ENCODE measurements around the gene MFGE8.

DNA sequence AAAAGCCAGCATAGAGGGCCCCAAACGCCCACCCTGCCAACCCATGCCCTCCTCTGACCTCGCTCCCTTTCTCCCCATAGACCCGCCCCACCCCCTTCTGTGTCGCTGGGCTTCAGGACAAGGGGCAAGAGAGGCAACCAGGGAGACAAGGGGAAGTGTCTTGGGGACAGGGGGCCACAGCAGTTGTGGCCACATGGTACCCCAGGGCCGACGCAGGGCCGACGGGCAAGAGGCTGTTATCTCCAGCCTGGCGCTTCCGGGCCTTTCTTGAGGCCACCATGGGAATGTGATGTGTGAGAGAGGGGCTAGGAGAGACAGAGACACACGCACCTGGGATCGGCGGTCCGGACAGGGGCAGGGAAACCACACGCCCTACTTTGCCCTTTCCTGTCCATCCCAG, 14.4 kb downstream of the MFGE8 start:
- TF ChIP-seq POLR2AphosphoS5 (IDR thresholded peaks at IDR 0.05; ENCODE audit: low read depth, low read length) = no peak
- TF ChIP-seq FOXP2 (optimal IDR thresholded peaks at IDR 0.05; ENCODE audit: borderline replicate concordance, extremely low read depth, extremely low read length, insufficient read depth) = no peak

All from PFSK-1 (cell line).